ENCODE measurements around the gene RASSF4. TPM values are rescaled to one million over a fixed set of nuclear protein-coding genes. Genes with fewer than 3 reads are reported as not detected.

RASSF4 gene
- total RNA-seq, 1 donor from 2014 or later, result 40.0 TPM

DNA sequence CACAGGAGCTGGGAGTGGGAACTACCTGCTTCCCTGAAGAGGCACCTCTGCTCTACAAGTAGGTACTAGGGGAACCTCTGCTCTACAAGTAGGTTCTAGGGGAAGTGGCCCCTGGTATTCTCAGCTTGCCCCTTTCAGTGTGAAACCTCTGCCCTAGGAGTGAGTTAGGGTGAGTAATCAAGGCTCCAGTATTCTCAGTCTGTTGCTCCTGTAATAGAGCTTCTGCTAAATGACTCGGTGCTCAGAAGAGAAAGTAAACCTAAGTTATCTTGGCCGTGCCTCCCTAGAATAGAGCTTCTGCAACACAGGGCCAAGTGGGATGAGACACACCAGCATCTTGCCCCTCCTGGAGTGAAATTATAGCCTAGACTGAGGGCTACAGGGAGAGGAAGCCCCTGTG, 13.4 kb upstream of the RASSF4 start:
- no peak for TF ChIP-seq CTCF (IDR thresholded peaks at IDR 0.05)
- intact Hi-C loops (cut with DNase I), result no loop called here
- no peak overlapping the region for H3K27ac ChIP-seq
- peaks cover 0 to 12% of the 10 kb centered on the region in 2 donors for H3K9me3 ChIP-seq
- H3K36me3 ChIP-seq, result no peaks in the 10 kb centered on the region
- H3K4me3 ChIP-seq, result no peak overlapping the region
- H3K27me3 ChIP-seq, result no peaks in the 10 kb centered on the region
- DNase-seq (ENCODE audit: low spot score in 2 of 2), result peak in 1 of 2 donors; percentile 42
- H3K4me1 ChIP-seq, result no peaks in the 10 kb centered on the region

DNA sequence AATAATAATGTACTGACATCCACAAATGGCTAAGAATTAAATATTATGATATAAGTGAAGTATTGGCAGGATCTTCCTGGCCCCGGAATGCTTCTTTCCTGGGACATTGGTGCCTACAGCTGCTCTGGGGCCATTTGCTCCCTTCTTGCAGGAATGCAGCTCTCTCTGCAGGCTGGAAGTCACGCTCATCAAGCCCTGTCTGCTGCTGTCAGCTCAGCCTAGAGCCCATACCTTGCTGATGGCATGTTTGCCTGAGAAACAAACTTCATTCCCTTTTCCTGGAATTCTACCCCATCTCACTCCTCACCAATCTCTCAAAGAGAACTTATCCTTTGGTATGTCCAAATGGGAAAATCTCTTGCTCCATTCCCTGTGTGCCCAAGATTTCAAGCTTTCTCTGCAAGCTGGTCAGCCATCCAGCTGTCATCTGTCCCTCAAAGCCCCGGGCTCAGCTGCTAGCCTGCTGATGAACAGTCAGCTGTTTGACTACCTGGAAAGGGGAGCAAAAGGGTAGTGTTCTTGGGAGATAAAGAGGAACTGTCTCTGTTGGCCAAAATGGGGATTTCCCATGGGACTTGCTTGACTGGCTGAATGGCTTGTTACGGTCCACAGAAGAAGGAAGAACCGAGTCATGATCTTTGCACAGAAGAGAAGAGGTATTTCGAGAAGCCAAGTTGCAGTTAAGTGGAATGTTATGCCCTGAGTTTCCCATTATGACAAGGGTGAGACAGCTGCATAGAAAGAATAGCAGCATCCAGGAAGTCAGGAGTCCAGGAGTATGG, 12.0 kb upstream of the RASSF4 start:
- peak in 1 of 2 donors; percentile 53 for DNase-seq (ENCODE audit: low spot score in 2 of 2)
- peaks cover 0 to 12% of the 10 kb centered on the region in 2 donors for H3K9me3 ChIP-seq
- H3K4me3 ChIP-seq, result no peak overlapping the region
- no peak overlapping the region for H3K27ac ChIP-seq
- H3K27me3 ChIP-seq, result no peaks in the 10 kb centered on the region
- no peak for TF ChIP-seq CTCF (IDR thresholded peaks at IDR 0.05)
- intact Hi-C loops (cut with DNase I), result no loop called here
- no peaks in the 10 kb centered on the region for H3K4me1 ChIP-seq
- no peaks in the 10 kb centered on the region for H3K36me3 ChIP-seq

DNA sequence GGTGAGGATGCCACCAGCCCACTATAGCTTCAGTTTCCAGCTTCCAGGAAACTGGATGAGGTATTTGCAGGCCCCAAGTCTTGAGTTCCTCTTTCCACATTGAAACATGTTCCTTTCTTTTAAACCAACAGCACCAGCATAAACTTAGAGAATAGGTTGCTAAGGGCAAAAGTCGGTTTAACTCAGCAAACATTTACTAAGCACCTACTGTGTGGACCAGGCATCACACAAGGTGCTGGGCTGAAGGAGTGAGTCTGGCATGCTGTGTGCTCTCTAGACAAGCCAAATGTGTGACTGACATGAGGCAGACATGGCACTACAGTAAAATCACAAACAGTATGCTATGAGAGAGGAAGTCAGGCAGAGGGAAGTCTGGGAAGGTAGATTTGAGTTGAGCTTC, 11.0 kb upstream of the RASSF4 start:
- peaks cover 0 to 12% of the 10 kb centered on the region in 2 donors for H3K9me3 ChIP-seq
- peak in 1 of 2 donors; percentile 12 for DNase-seq (ENCODE audit: low spot score in 2 of 2)
- no peaks in the 10 kb centered on the region for H3K27me3 ChIP-seq
- H3K36me3 ChIP-seq, result no peaks in the 10 kb centered on the region
- H3K4me3 ChIP-seq, result no peak overlapping the region
- intact Hi-C loops (cut with DNase I), result no loop called here
- TF ChIP-seq CTCF (IDR thresholded peaks at IDR 0.05), result no peak
- no peaks in the 10 kb centered on the region for H3K4me1 ChIP-seq
- H3K27ac ChIP-seq, result no peak overlapping the region

DNA sequence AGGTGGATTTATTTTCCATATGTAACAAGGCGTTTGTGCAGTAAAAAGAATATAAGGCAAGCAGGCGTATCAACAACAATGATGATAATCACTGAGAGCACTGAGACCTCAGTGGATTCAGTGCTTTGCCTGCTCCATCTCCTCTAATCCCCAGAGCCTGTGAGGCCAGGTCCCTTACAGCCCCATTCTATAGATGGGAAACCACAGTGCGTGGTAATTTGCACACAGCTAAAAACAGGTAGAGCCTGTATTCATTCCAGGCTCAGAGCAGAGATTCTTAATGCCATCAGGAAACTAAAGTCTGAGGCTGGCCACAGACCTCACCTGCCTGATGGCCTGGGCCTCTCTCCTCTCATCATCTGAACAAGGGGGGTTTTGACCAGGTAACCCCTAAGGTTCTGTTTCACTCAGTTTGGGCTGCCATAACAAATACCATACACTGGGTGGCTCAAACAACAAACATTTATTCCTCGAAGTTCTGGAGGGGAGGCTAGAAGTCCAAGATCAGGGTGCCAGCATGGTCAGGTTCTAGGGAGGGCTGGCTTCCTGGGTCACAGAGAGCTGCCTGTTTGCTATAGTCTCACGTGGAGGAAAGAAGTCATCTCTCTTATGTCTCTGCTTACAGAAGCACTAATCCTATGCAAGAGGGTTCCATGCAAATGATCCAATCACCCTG, 10.3 kb upstream of the RASSF4 start:
- DNase-seq (ENCODE audit: low spot score in 2 of 2), result peak in 1 of 2 donors; percentile 35
- Histone ChIP-seq H3K27me3 (no peaks in the 10 kb centered on the region), H3K4me3 (no peak overlapping the region), H3K27ac (no peak overlapping the region), H3K4me1 (no peaks in the 10 kb centered on the region), H3K9me3 (peaks cover 0 to 8% of the 10 kb centered on the region in 2 donors), H3K36me3 (peaks cover 0 to under 1% of the 10 kb centered on the region in 2 donors)
- TF ChIP-seq CTCF (IDR thresholded peaks at IDR 0.05), result no peak
- intact Hi-C loops (cut with DNase I), result no loop called here

- Histone ChIP-seq H3K36me3 (peaks cover 0 to 4% of the 10 kb centered on the region in 2 donors), H3K4me3 (no peak overlapping the region), H3K27me3 (no peaks in the 10 kb centered on the region), H3K27ac (no peak overlapping the region), H3K4me1 (no peaks in the 10 kb centered on the region), H3K9me3 (peaks cover 0 to 1% of the 10 kb centered on the region in 2 donors)
- peak in 1 of 2 donors; percentile 38 for DNase-seq (ENCODE audit: low spot score in 2 of 2)
- TF ChIP-seq CTCF (IDR thresholded peaks at IDR 0.05), result no peak
- intact Hi-C loops (cut with DNase I), result loop anchor here (2.0 kb wide), 1 partner anchor 13 kb away; no protein-coding TSS in a partner anchor
These were observed 9.7 kb upstream of the RASSF4 start for GRCh38 chr10:44949915-44950314.
